Kidney (tissue), 14 donors: Measurements from ENCODE around the gene PTGES3. TPM values are rescaled to one million over a fixed set of nuclear protein-coding genes. Genes with fewer than 3 reads are reported as not detected.

Experiments
- DNase-seq, 5 donors: peaks; one replicate each; pipeline ENCODE4 v3.0.0-alpha.2; 2013 to 2020
- FAIRE-seq: peaks from 2 replicates; lab custom pipeline; 2012; peaks lifted over from hg19 to GRCh38; lab: Jason Lieb, UNC
- H3K27ac ChIP-seq, 2 donors: one replicate each; pipeline ENCODE4 v1.7.0; 2013; ENCODE audit warnings: low read depth in 2 of 2, low read length in 2 of 2, inconsistent platforms in 1 of 2
- H3K27me3 ChIP-seq: one replicate; pipeline ENCODE4 v1.7.1; 2013; ENCODE audit warnings: low read length, inconsistent platforms; ENCODE audit not compliant: control insufficient read depth, insufficient read depth
- H3K36me3 ChIP-seq, 3 donors: one replicate each; pipeline versions ENCODE4 v1.7.0 to v1.7.1; 2013; ENCODE audit warnings: low read length in 3 of 3, control low read depth in 1 of 3, inconsistent platforms in 1 of 3; ENCODE audit not compliant: insufficient read depth in 3 of 3, control insufficient read depth in 2 of 3
- H3K4me1 ChIP-seq, 3 donors: one replicate each; pipeline versions ENCODE4 v1.7.0 to v1.7.1; 2013; ENCODE audit warnings: low read length in 3 of 3, inconsistent platforms in 1 of 3, low read depth in 1 of 3; ENCODE audit not compliant: control insufficient read depth in 2 of 3, insufficient read depth in 2 of 3
- H3K4me3 ChIP-seq, 3 donors: one replicate each; pipeline versions ENCODE4 v1.7.0 to v1.8.1; 2013; ENCODE audit warnings: low read length in 3 of 3, control low read depth in 1 of 3, inconsistent platforms in 1 of 3
- H3K9ac ChIP-seq, 3 donors: one replicate each; pipeline versions ENCODE4 v1.7.0 to v1.7.1; 2013; ENCODE audit warnings: low read length in 3 of 3, control low read depth in 1 of 3, inconsistent platforms in 1 of 3
- H3K9me3 ChIP-seq, 3 donors: one replicate each; pipeline versions ENCODE4 v1.7.0 to v1.7.1; 2013; ENCODE audit warnings: low read length in 3 of 3, control low read depth in 1 of 3, inconsistent platforms in 1 of 3; ENCODE audit not compliant: control insufficient read depth in 2 of 3, insufficient read depth in 1 of 3
- intact Hi-C: fragments of 100-400 bp; cut with DNase I; formaldehyde crosslinking; loops from one replicate; pipeline ENCODE4 v1.11.1; 2022
- polyA plus RNA-seq: library from polyadenylated mRNA; stranded (reverse); fragments of 350-450 nt; fragmentation: Illumina TruSeq; extraction: RNeasy Lipid Tissue Mini Kit (QIAGEN cat#74804); gene quantifications from one replicate; pipeline ENCODE4 v1.2.3, GENCODE V29; 2014; ENCODE audit warnings: low read depth, low replicate concordance; ENCODE audit not compliant: insufficient read depth
- total RNA-seq: library from RNA; stranded (reverse); fragmentation: NEBNext Ultra II Directional; extraction: Animal tissue kit (Norgen Biotek cat#: 25700); gene quantifications from one replicate; pipeline ENCODE4 v1.2.1, GENCODE V29; 2021
- TF ChIP-seq, protein P1 (sequence below): IDR thresholded peaks from 3 replicates; pipeline ENCODE4 v1.5.1; 2012; ENCODE audit warnings: mild to moderate bottlenecking, moderate library complexity, borderline replicate concordance; ENCODE audit not compliant: insufficient read depth; ENCODE audit errors: extremely low read depth
- donor health status: control.
- donor health status: control.
- donor health status: control.
- donor health status: control.
- donor health status: control.
- donor health status: DM: yes; HTN: yes; CAD: no.
- donor health status: Normal renal cell carcinoma (clear cell type).

The PTGES3 gene
- total and polyA plus RNA-seq, 2 donors from 2014 or later: 186 to 207 TPM

DNA sequence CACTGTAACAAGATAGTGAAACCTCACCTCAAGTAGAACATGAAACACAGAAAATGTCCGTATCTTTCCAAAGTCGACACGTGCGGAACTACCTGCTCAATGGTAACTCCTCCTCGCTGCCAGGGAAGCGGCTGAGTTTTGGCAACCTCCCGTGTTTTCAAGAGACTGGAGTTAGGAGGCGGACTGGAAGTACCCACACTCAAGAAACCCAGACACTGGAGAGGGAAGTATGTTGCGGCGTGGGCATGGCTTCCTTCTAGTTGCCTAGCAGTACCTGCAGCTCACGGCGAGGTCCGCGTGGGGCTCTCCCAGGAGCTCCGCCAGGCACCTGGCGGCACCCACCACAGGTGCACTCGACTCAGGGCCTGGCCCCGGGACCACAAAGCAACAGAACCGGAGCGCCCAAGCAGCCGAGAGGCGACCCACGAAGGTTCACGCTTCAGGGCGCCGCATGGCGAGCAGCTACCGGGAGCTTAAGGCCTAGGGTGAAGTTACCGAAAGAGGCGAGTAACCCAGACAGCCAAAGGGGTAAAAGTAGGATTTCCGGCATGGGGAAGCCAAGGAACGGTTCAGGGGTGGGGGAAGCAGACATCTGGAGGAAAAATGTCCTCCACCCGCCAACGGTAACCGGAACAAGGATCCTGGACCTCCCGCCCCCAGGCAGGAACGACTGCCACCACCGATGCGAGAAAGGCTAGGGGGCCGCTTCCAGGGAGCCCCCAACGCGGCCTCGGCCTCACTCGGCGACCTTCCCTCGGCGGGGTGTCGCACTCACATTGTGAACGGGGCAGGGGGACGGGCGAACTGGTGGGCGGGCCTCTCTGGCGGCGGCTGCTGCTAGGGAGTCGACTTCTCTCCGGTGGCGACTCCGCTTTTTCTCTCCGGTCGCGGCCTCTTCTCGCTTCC lies 608 bp downstream of the PTGES3 start:
- no peaks in the 10 kb centered on the region for H3K9me3 ChIP-seq
- no peaks in the 10 kb centered on the region for H3K36me3 ChIP-seq
- no peaks in the 10 kb centered on the region for H3K27me3 ChIP-seq
- no peaks in the 10 kb centered on the region for H3K4me1 ChIP-seq
- FAIRE-seq: no peak
- peak; percentile 45 to 85 (median 71) for DNase-seq
- H3K27ac ChIP-seq: peak overlapping the region; percentile 99 to 100
- H3K9ac ChIP-seq: peak overlapping the region; percentile 93 to 99 (median 99)
- peak overlapping the region; percentile 84 to 97 (median 86) for H3K4me3 ChIP-seq
- intact Hi-C loops: no loop called here
- TF ChIP-seq, protein P1, sequence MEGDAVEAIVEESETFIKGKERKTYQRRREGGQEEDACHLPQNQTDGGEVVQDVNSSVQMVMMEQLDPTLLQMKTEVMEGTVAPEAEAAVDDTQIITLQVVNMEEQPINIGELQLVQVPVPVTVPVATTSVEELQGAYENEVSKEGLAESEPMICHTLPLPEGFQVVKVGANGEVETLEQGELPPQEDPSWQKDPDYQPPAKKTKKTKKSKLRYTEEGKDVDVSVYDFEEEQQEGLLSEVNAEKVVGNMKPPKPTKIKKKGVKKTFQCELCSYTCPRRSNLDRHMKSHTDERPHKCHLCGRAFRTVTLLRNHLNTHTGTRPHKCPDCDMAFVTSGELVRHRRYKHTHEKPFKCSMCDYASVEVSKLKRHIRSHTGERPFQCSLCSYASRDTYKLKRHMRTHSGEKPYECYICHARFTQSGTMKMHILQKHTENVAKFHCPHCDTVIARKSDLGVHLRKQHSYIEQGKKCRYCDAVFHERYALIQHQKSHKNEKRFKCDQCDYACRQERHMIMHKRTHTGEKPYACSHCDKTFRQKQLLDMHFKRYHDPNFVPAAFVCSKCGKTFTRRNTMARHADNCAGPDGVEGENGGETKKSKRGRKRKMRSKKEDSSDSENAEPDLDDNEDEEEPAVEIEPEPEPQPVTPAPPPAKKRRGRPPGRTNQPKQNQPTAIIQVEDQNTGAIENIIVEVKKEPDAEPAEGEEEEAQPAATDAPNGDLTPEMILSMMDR: no peak

DNA sequence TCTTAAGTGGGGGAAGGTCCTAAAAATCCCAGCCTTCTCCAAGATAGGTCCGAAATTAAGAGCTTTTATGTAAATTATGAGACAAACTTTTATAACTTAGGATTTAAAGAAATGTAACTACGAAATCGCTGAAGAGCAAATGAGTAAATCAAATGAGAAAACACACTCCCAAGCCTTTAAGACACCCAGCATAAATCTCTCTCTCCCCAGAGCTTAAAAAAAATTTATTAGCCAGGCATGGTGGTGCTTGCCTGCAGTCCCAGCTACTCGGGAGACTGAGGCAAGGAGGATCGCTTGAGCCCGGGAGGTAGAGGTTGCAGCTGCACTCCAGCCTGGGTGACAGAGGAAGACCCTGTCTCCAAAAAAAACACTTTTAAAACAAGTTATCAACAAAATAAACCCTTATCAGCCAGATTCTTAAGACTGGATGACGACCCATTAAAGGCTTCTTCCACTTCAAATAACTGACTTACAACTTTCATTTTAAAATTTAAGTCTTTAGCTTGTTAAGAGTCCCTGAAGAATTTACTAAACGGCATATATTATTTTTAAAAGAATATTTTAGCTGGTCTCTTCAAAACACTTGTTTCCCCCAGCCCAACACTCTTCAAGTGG lies 3.2 kb downstream of the PTGES3 start:
- peak overlapping the region; percentile 55 to 63 (median 62) for H3K9ac ChIP-seq
- peak overlapping the region; percentile 44 to 86 (median 62) for H3K4me3 ChIP-seq
- H3K27ac ChIP-seq: peak overlapping the region; percentile 54 to 85
- DNase-seq (peak in 3 of 5 donors; percentile 17 to 66 (median 61)), FAIRE-seq (no peak)
- H3K9me3 ChIP-seq: no peaks in the 10 kb centered on the region
- no peaks in the 10 kb centered on the region for H3K27me3 ChIP-seq
- intact Hi-C loops: no loop called here
- TF ChIP-seq, protein P1: no peak
- H3K36me3 ChIP-seq: no peaks in the 10 kb centered on the region
- peaks cover 0 to 7% (median 0%) of the 10 kb centered on the region in 3 donors for H3K4me1 ChIP-seq

DNA sequence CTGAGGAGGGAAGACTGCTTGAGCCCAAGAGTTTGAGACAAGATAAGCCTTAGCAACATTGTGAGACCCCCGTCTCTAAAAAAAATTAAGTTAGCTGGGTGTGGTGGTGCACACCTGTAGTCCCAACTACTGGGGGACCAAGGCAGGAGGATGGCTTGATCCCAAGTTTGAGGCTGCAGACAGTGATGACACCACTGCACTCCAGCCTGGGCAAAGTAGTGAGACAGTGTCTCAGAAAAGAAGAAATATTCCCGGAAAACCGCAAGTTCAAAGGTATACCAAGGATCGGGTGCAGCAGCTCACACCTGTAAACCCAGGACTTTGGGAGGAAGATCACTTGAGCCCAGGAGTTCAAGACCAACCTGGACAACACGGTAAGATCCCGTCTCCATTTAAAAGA lies 5.8 kb downstream of the PTGES3 start:
- Histone ChIP-seq H3K36me3 (no peaks in the 10 kb centered on the region), H3K4me1 (peaks cover 0 to 9% (median 7%) of the 10 kb centered on the region in 3 donors), H3K4me3 (no peak overlapping the region), H3K27ac (no peak overlapping the region), H3K9ac (no peak overlapping the region), H3K27me3 (no peaks in the 10 kb centered on the region), H3K9me3 (no peaks in the 10 kb centered on the region)
- no peak for FAIRE-seq
- peak in 1 of 5 donors; percentile 10 for DNase-seq
- intact Hi-C loops: no loop called here
- TF ChIP-seq, protein P1: no peak
